Right renal pelvis (tissue), 4 donors: ENCODE measurements around the gene GREB1. TPM values are rescaled to one million over a fixed set of nuclear protein-coding genes. Genes with fewer than 3 reads are reported as not detected.

Source experiments
- DNase-seq, 4 donors: peaks; one replicate each; pipeline ENCODE4 v3.0.0-alpha.2; 2013; ENCODE audit warnings: low read depth in 4 of 4, low spot score in 3 of 4, missing footprints in 1 of 4
- polyA plus RNA-seq, 4 donors: library from polyadenylated mRNA; unstranded; fragments of 120-200 nt; gene quantifications; one replicate each; pipeline ENCODE4 v1.2.1, GENCODE V29; 2013; ENCODE audit not compliant: insufficient read length in 4 of 4

The GREB1 gene
- polyA plus RNA-seq, 4 donors, result 12.5 to 15.3 (median 13.5) TPM

GRCh38 chr2:11629851-11630250, 96.0 kb downstream of the GREB1 start:
- no peak for DNase-seq

GRCh38 chr2:11630855-11631254, 97.0 kb downstream of the GREB1 start:
- DNase-seq, result no peak

- no peak for DNase-seq
Observed at GRCh38 chr2:11631462-11631861, 97.6 kb downstream of the GREB1 start.

- DNase-seq, result no peak
Observed at GRCh38 chr2:11633923-11634478, 100.2 kb downstream of the GREB1 start.

DNA sequence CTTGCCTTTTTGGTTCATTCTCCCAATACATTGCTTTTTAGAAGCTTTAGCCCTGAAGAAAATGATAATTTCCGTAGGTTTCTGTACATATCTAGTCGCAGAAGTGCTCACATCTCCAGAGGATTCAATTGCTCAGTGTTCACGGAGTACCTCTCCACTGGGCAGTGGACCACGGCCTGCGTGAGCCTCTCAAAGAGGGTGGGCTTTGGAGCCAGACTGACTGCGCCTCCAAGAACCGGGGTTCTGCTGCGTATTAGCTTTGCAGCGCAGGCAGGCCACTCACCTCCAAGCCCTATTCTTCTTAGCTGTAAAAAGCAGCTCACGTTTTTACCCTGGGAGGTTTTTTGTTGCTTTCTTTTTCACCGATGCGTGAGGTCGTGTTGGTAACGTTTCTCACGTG, 100.7 kb downstream of the GREB1 start:
- DNase-seq, result no peak

- no peak for DNase-seq
Observed at GRCh38 chr2:11635141-11635540, 101.3 kb downstream of the GREB1 start.

GRCh38 chr2:11636593-11637295, 102.9 kb downstream of the GREB1 start:
- no peak for DNase-seq

- DNase-seq, result no peak
Observed at GRCh38 chr2:11637546-11637945, 103.7 kb downstream of the GREB1 start.

- DNase-seq, result no peak
Observed at GRCh38 chr2:11639503-11639902, 105.7 kb downstream of the GREB1 start.

GRCh38 chr2:11640132-11640531, 106.3 kb downstream of the GREB1 start:
- DNase-seq, result no peak

DNA sequence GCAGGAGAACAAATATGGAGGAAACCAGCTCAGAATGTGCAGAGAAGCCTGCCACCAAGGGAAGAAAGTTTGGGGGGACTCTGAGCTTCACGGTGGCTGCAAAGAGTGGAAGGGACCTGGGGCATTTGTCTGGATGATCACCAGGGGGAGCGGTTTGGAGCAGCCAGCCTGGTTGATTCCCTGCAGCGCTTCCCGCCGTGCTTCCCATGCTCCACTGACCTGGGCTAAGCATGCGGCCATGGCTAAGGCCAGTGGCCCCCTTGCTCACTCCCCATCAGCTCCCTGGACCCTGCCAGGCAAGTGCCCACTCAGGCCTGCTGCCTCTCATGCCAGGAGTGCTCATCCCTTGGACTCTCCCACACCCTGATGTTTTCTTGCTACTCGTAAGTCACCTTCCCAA, 109.1 kb downstream of the GREB1 start:
- no peak for DNase-seq

GRCh38 chr2:11644293-11644692, 110.4 kb downstream of the GREB1 start:
- no peak for DNase-seq

- no peak for DNase-seq
Observed at GRCh38 chr2:11646530-11646929, 112.7 kb downstream of the GREB1 start.

- DNase-seq, result no peak
Observed at GRCh38 chr2:11647834-11648600, 114.2 kb downstream of the GREB1 start.

DNA sequence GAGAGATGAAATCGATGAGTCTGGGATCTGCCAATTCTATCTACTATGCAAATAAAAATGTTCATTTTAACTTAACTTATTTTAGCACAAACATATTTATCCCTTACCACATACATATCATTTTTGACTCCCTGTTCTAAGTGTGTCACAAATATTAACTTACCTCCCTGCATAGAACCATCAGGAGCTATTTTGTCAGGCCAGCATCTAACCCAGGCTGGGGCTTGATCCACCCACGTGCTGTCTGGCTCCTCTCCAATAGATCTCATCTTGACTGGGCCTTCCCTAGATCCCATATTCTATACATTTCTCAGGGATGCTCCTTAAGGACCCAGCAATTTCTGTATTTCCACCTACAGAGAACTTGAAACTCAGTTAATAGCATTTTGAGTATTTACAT, 115.2 kb downstream of the GREB1 start:
- DNase-seq, result no peak

DNA sequence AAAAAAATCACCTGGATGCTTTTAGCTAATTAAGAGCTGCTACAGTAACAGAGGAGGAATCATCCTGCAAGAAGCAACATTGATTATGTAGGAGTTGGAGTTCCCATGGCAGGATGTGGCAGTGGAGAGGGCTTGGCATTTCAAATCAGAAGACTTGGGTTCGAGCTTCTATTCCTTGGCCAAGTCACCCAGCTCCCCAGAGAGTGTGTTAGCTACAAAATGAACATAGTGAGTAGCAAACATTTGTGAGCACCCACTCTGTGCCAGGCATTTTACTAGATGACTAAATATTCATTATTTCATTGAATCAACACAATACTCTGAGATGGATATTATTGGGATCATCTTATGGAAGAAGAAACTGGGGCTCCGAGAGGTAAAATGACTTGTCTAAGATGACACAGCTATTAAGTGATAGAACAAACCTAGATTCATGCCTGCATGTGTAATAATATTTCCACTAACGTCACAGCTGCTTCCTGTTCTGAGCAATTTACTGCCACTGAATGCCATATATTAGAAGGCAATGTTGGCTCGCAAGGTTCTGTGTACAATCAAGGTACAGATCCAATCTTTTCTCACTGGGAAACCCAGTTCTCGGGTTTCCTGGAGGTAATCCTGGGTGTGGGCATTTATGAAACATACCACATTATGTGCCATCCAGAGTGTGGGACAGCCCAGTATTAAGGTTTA, 118.2 kb downstream of the GREB1 start:
- no peak for DNase-seq

DNA sequence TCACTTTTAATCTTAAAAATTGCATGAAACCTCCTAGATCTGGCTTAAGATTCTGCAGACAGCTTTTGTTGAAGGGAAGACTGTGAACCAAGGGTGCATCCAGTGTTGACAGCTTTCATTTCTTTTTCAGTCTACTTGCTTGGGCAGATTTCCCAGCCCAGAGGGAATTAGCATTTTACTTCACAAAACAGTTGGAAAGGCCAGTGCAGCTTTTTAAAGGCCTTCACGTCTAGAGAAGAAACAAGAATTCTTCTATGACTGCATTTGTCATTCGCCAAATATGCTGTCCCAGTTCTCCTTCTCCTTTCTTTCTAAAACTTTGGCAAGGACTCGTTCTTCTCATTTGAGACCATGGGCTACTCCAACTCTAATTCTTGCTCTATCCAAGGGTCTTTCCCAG, 118.7 kb downstream of the GREB1 start:
- DNase-seq, result no peak

GRCh38 chr2:11655495-11655894, 121.7 kb downstream of the GREB1 start:
- no peak for DNase-seq

DNA sequence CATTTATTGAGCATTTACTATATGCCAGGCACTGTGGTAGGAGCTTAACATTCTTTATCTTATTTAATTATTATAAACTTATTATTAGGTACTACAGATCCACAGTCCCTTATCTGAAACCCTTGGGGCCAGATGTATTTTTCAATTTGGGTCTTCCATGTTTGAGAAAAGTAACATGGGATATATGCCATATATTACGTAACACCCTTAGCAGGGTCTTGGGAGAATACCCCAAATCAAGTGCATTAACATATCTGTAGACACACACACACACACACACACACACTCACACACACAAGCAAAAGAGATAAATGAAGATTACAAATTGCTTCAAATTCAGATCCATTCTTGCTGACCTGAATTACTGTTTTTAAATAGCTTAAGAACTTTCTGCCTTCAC, 122.4 kb downstream of the GREB1 start:
- DNase-seq, result no peak

DNA sequence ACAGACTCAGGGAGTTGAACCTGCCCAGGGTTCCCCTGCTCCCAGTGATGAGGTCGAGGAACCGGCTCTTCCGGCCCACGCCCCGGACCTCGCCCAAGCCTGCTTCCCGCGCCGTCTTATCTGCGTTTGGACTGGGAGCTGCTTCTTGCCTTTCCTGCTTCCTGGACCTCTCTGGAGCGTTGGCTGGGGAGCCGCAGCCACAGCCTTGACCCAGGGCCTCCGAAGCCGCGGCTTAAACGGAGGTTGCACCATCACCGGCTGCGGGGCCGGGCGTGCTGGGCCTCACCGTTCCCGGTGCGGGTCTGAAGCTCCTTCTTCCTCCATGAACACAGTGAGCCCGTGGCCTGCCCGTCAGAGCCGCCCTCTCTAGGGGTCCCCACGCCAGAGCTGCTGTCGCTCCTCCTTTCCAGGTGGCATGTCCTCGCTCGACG, 122.8 kb downstream of the GREB1 start:
- DNase-seq, result no peak

DNA sequence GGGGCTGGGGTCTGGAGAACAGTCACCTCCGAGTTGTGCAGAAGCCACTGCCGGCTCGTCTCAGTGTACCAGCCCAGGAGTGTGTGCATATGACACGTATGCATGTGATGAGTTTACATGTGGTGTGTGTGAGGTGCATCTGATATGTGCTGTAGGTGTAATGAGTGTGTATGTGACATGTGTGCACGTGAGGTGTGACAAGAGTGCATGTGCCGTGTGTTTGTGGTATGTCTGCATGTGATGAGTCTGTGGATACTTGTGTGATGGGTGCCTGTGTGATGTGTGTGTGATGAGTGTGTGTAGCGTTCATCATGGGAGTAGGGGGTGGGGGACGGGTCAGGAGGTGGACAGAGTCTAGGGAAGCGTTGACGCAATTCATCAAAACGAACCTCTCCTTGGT, 123.3 kb downstream of the GREB1 start:
- no peak for DNase-seq
